HG03571 (cell line): ENCODE results near the gene GTF3C5.
"Not testable (repeated sequence)": the region's sequence is repeated elsewhere in the genome, so short reads cannot be mapped to it uniquely, and the experiment has no call there.

ENCODE experiments used
- ATAC-seq: cut with Tn5 transposase; IDR thresholded peaks from one replicate; pipeline ENCODE4 v1.9.1; 2021; ENCODE audit not compliant: unreplicated experiment

GTF3C5 gene

DNA sequence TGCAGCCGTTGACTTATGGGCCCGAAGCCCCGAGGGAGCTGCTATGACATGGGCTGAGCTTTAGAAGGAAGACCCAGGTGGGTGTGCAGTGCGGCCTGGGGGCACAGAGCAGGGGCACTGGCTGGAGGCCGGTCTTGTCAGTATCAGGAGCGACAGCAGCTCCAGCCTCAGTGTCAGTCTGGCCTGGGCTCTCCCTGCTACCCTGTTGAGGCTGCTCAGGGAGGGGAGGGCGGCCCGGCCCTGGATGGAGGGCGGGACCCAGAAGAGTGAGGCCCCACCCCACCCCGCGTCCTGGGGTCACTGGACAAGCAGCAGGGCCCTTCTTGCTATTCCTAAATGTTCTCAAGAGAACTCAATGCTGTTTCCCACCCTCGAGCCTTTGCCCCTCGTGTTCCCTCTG lies 34.3 kb upstream of the GTF3C5 start:
- no peak for ATAC-seq

DNA sequence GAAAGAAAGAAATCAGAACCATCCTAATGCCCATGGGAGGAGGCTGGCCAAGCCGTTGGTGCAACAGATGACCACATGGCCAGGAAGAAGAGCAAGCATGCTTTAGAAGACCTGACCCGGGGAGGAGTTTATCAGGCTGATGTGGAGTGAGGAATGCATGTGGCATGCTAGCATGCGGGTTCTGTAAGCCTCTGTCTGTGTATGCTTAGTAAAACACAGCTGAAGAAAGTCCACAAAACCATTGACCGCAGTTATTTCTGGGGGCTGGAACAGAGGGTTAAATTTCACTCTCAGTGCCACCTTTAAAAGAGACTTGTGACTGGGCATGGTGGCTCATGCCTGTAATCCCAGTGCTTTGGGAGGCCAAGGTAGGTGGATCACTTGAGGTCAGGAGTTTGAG lies 33.2 kb upstream of the GTF3C5 start:
- no peak for ATAC-seq

DNA sequence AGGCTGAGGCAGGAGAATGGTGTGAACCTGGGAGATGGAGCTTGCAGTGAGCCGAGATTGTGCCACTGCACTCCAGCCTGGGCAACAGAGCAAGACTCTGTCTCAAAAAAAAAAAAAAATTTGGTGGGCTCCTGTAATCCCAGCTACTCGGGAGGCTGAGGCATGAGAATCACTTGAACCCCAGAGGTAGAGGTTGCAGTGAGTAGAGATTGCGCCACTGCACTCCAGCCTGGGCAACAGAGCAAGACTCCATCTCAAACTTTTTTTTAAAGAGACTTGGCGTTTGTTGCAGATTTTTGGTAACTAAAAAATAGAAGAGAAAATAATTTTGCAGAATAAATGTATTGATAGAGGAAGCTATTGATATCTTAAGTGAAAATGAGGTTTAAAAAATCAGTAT lies 32.6 kb upstream of the GTF3C5 start:
- ATAC-seq = not testable (repeated sequence)

DNA sequence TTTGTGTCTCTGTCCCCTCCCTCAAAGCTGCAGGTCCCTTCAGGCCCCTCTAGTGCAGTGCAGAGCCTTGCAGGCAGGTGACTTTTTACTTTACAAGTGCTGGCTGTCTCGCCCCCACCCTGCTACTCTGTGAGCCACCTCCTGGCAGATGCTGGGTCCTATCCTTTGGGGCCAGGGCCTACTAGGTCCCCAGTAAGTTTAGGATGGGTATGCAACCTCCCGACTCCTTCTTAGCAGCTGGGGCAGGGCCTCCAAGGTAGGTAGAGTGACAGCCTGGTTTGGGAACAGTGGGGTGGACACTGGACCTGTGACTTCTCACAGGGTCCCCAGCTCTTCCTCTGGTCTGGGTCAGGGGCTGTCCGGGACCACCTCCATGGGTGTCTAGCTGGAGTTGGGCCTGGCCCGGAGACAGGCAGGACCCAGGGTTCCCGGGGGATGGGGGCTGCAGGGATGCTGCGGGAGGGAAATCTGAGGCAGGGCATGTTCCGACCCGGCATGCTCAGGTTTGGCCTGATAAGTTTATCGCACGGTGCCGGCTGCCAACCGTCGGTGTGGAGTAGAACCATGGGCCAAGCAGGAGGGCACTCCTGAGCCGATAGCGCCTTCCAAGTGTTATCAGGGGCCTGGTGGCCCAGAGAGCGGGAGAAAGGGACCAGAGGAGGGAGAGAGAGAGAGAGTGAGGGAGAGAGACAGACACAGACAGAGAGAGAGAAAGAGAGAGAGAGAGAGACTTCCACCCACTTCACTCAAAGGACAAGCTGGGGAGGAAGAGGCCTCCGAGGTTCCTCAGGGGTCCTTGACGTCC lies 31.8 kb upstream of the GTF3C5 start:
- no peak for ATAC-seq

DNA sequence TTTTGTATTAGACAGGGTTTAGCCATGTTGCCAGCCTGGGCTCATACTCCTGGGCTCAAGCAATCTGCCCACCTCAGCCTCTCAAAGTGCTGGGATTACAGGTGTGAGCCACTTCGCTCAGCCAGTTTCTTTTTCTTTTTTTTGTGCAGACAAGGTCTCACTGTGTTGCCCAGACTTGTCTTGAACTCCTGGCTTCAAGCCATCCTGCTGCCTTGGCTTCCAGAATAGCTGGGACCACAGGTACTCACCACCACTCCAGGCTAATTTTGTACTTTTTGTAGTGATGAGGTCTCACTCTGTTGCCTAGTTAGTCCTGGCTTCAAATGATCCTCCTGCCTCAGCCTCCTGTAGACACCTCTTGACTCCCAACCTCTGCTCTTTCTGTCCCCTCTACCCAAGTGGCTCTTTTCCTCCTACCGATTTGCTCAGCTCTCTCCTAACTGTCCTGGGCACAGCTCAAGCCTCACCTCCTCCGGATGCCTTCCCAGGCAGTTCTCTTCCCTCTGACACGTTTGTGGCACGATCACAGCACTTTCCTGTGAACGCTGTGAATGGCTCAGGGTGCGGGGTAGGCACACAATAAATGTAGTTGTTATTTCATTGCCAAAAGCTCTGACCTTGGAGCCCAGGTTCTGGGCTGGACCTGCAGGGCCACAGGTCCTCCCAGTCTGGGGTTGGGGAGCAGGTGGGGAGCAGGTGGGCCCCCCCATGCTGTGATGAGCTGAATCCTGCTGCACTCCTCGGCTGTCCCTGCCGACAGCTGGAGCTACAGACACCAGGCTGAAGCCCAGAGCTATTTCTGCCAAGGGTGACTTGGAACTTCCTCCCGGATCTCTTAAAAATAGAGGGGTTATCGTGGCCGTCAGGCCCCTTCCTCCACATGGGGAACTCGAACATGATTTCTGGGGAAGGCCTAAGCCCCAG lies 28.4 kb upstream of the GTF3C5 start:
- no peak for ATAC-seq

DNA sequence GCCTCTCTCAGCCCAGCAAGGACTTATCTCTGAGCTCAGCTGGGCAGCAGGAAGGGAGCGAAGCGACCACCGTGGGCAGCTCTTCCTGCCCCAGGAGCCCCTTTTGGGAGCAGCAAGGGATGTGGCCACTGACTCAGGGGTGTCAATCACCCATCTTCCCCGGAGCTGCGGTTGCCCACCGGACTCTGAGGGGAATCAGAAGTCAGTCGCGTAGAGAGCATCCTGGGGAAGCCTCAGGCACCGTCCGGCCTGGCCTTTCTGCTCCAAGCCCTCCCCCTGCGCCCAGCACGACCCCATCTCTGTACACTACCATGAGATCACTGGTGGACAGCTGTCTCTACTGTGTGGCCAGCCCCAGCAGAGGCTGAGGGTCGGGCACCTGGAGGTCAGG lies 27.7 kb upstream of the GTF3C5 start:
- ATAC-seq = no peak

DNA sequence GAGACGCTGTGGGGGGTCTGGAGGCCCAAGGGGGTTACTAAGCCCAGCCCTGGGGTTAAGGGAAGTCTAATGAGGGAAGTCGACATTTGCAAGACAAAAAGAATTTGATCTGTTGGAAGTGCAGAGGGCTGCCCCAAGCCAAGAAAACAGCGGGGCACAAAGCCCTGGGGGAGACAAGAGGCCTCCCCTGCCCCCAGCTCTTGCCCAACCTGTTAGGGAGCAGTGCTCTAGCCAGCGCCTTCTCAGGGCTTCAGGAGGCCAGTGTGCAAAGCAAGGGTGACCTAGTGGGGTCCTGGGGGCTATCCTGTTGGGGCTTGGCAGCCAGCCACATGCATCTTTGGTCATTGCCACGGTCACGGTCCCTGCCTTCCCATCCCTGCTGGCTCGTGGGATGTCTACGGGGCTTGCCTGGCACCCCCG lies 27.1 kb upstream of the GTF3C5 start:
- no peak for ATAC-seq

DNA sequence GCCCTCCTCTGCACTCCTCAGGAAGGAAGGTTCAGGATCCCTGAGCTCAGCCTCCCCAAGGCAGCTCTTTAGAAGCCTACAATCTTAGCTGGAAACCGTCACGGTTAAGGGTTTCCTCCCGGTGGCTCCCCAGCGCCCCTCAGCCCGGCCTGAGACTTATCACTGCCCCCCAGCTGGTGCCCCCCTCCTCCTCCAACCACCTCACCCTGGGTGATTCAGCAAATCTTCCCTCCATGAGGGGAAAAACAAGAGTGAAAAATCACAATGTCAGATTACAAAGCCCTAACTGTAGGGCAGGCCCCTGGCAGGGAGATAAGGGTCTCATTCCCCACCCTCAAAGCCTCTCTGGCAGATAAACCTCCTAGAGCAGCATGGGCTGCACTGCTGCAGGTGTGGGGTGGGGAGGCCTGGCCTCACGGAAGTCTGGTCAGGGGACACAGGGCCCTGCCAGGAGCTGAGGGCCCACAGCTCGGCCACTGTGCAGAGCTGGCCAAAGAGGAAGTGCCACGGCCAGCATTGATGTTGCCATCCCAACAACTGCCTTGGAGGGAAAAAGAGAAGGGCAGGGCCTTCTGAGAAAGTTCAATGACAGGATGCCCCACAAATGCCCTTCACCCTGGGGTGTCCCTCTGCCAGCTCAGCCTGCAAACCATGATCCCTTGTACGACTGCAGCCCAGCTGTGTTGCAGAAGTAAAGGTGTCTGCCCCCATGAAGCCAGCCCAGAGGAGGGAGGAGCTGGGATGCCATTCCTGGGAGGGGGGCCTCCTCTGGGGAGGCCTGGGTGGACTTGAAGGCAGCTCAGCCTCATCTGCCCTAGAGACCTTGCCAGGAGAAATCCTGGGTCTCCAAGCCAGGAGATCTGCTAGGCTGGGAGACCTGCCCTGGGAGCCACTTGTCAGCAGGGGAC lies 26.5 kb upstream of the GTF3C5 start:
- ATAC-seq = no peak

DNA sequence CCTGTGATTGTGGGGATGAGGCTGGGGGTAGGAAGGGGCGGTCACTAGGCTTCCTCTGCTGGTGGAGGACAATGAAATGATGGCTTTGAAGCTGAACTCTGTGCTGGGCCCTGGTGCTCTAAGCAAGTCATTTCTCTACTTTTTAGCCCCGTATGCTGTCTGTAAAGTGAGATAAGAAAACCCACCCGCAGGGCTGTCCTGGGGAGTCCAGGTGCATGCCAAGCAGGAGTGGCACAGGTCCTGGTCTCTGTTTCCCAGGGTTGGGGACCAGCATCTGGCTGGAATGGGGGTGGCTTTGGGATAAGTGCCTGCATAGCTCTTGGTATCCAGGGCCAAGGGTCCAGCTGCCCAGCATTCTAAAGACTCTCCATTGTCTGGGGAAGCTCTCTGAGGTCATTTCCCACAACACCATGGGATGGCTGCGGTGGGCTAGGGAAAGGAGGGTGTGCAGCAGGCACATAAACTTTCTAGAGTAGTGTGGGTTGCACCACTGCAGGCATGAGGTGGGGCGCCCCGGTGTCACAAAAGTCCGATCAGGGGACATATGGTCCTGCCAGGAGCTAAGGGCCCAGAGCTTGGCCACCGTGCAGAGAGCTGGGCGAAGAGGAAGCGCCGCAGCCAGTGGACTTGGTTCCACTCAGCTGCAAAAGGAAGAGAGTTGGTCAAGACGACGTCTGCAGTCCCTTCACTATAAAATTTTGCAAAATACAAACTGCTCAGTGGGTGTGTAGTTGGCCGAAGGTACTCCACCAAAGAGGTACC lies 25.6 kb upstream of the GTF3C5 start:
- no peak for ATAC-seq

DNA sequence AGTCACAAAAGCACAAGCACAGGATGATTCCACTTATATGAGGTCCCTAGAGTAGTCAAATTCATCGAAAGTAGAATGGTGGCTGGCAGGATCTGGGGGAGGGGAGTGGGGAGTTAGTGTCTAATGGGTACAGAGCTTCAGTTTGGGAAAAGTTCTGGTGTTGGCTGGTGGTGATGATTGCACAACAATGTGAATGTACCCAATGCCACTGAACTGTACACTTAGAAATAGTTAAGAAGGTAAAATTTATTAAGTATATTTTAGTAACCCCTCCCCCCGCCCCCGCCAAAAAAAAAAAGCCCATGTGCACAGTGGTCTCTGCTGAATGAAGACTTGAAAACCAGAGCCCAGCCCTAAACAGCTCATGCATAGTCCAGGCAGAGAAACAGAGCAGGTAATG lies 24.8 kb upstream of the GTF3C5 start:
- ATAC-seq = no peak

DNA sequence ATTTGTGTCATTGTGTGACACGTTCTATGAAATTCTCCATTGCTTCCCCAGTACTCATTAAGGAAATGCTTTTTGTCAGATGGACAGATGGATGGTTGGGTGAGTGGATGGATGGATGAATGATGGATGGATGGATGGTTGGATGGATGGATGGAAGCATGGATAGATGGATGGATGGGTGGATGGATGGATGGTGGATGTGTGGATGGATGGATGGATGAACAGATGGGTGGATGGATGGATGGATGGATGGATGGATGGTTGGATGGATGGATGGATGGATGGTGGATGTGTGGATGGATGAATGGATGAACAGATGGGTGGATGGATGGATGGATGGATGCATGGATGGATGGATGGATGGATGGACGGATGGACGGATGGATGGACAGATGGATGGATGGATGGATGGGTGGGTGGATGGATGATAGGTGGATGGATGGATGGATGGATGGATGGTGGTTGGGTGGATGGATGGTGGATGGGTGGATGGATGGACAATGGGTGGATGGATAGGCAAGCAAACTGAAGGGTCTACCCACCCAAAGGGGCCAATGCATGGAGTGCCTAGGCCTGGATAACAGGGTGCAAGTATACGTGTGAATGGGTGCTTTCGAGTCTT lies 24.0 kb upstream of the GTF3C5 start:
- no peak for ATAC-seq

DNA sequence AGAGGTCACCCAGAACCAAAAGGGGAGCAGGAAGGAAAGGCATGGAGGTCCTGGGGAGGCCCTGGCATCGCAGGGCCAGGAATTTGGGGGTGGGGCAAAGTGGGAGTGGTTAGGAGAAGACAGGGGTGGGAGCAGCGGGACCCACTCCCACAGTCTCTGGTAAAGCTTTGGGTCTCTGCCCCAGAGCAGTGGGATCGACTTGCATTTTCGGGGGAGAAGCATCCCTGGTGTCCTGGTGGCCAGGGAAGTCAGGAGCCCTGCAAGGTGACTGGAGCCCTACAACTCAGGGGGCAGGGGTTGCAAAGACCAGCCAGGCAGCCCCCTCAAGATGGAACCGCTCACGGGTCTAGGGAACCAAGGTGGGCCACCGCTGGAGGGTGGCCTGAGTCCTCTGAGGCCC lies 22.4 kb upstream of the GTF3C5 start:
- no peak for ATAC-seq

DNA sequence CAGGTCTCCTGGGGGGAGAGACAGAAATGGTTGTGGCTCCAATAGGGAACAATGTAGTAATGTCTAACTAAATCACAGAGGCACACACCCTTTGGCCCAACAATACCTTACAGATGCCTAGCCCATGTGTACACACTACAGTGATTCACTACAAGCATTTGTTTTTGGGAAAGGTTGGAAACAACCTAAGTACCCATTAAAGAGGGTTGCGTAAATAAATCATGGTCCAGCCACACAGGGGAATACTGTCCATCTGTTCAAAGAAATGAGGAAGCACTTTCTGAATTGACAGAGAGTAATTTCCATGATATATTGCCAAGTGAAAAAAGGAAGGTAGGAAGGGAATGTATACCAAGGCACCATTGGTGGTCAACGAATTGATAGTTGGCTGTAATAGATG lies 22.0 kb upstream of the GTF3C5 start:
- ATAC-seq = no peak

DNA sequence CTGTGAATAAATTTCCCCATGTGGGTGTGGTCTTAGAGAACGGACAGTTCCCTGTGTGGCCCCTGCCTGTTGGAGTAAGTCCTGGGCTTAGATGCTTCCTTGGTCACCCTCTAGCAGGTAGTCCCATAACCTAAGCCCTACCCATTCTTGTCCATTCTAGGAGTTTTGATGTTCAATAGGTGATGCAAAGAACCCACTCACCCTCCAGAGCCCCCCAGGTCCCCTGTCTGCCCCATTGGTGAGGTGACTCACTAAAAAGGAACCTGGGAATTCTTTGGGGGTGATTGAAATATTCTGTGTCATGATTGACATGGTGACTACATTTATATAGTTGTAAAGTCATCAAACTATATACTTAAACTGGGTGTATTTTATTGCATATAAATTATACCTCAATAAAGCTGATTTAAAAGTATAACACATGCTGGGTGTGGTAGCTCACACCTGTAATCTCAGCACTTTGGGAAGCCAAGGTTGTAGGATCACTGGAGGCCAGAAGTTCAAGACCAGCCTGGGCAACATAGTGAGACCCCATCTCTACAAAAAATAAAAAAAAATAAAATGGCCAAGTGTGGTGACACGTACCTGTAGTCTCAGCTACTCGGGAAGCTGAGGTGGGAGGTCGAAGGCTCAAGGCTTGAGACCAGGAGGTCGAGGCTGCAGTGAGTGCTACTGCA lies 20.8 kb upstream of the GTF3C5 start:
- ATAC-seq = no peak

DNA sequence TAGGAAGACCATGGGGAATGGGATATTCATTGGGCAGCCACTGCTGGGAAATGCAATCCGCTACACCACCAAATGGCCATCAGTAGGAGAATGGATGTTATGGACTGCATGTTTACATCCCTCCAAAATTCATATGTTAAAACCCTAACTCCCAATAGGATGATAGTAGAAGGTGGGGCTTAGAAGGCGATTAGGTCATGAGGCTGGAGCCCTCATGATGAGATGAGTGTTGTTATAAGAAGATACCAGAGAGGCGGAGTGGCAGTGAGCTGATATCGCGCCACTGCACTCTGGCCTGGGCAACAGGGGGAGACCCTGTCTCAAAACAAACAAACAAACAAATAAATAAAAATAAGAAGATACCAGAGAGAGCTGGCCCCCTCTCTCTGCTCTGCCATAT lies 16.1 kb upstream of the GTF3C5 start:
- ATAC-seq = no peak

DNA sequence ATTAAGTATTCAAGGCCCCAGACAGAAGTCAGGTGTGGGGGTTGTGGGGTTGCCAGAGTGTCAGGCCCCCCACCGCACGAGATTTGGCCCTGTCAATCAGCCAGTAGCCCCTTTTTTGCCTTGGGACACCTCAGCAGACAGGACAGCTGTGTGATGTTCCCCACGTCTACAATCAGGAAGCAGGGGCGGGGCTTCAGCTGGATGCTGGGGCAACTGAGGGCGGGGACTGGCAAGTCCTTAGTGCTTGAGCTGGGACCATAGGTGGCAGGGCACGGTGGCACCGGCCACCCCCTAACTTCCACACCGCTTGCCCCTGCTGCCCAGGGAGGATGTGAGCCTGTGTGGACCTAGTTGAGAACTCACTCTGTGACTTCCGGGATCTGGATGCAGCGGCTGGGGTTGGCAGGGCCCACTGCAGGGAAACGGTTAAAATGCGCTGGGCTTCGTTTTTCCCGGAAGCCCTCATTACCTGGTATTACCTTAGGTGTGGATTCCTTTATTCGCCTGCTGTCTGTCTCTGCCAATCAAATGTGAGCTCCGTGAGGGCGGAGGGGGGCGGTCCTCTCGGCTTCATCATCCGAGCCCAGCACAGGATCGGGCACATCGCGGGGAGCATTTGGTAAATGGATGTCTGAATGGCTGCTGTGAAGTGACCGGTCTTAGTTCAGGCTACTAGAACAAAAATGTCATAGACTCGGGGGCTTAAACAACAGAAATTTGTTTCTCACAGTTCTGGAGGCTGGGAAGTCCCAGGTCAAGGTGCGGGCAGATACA lies 7.5 kb upstream of the GTF3C5 start:
- no peak for ATAC-seq

DNA sequence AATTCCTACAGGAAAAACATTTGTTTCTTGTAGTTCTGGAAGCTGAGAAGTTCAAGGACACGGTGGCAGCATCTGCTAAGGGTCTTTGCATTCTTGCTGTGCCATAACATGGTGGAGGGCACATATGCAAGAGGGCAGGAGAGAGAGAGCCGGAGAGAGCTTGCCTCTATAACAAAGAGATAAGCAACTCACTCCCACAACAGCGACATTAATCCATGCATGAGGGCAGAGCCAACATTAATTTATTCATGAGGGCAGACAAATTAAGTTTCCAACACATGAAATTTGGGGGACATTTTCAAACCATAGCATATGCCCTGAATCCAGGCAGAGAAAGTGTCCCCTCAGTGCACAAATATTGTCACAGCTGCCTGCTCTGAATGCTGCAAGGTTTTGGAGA lies 4.4 kb upstream of the GTF3C5 start:
- no peak for ATAC-seq

DNA sequence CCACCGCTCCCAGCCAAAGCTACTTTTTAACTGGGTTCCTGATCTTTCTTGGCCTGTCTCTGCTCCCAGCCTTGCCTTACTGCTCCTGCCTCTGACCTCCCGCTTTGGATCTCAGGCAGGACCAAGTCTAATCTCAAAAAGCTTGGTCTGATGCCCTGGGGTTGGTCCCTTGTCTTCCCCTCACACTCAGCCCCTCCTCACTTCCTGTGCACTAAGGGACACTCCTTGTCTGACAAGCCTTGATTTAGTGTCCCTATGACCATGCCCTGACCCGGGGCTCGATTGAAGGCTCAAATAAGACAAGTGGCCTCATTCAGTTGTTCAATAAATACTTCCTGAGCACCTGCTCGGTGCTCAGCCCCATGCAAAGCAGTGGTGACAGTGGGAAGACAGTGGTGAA lies 3.7 kb upstream of the GTF3C5 start:
- no peak for ATAC-seq

DNA sequence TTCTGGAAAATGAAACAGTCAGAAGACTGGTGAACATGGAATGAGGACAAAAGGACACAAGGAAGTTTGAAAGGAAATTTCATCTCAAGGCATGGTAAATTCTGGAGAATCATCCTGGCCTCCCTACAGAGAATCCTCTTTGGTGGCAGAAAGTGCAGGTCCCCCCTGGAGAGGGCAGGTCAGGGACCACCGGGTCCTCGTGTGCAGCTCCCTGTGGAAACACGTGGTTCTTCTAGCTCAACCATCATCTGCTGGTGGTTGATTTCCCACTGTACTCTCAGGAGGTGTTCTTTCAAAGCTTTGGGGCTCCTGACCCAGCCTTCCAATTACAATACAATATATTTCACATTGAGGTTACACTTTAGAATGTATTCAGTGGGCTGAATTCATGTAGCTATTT lies 2.6 kb upstream of the GTF3C5 start:
- ATAC-seq = no peak
